ACHN (cell line): ENCODE measurements around the gene TNFSF12.
A peak's percentile ranks its signal among the peaks of the same experiment; 100 is the strongest.

Source experiments
- DNase-seq: peaks from one replicate; pipeline ENCODE4 v3.0.0-alpha.2; 2015
- in situ Hi-C: cut with HindIII; loops from 2 replicates; pipeline ENCODE4 v1.10.0; 2017; ENCODE audit warnings: low sequenced_read_pairs, low pct_ligation_motif_present, low pct_unique_long_range_greater_than_20kb

TNFSF12 gene

GRCh38 chr17:7548585-7549400 lies at the start of gene TNFSF12:
TSS of gene TNFSF12 (plus strand) at chr17:7549058. CDS start at chr17:7549154, 96 bp downstream.
- DNase-seq, result peak; percentile 58
- in situ Hi-C loops, result no loop called here

- DNase-seq, result no peak
- in situ Hi-C loops, result no loop called here
These were observed 49.7 kb upstream of the TNFSF12 start for GRCh38 chr17:7499161-7499560.

GRCh38 chr17:7501729-7502128 lies 47.1 kb upstream of the TNFSF12 start:
- no peak for DNase-seq
- in situ Hi-C loops, result no loop called here

- in situ Hi-C loops, result no loop called here
- no peak for DNase-seq
These were observed 46.5 kb upstream of the TNFSF12 start for GRCh38 chr17:7502171-7502847.

GRCh38 chr17:7502987-7503386 lies 45.9 kb upstream of the TNFSF12 start:
- in situ Hi-C loops, result no loop called here

GRCh38 chr17:7503521-7503920 lies 45.3 kb upstream of the TNFSF12 start:
- in situ Hi-C loops, result no loop called here
- DNase-seq, result no peak

More at GRCh38 chr17:7502987-7503386, 45.9 kb upstream of the TNFSF12 start:
- DNase-seq, result peak; percentile 30

GRCh38 chr17:7508145-7508544 lies 40.7 kb upstream of the TNFSF12 start:
- DNase-seq, result no peak
- in situ Hi-C loops, result no loop called here

- in situ Hi-C loops, result no loop called here
- DNase-seq, result no peak
These were observed 40.0 kb upstream of the TNFSF12 start for GRCh38 chr17:7508846-7509245.

- no peak for DNase-seq
- in situ Hi-C loops, result no loop called here
These were observed 38.9 kb upstream of the TNFSF12 start for GRCh38 chr17:7509937-7510336.

GRCh38 chr17:7511108-7511507 lies 37.8 kb upstream of the TNFSF12 start:
- in situ Hi-C loops, result no loop called here
- DNase-seq, result no peak

- no peak for DNase-seq
- in situ Hi-C loops, result no loop called here
These were observed 36.8 kb upstream of the TNFSF12 start for GRCh38 chr17:7512105-7512504.

GRCh38 chr17:7512824-7513540 lies 35.9 kb upstream of the TNFSF12 start:
- no peak for DNase-seq
- in situ Hi-C loops, result no loop called here

GRCh38 chr17:7513850-7514419 lies 34.9 kb upstream of the TNFSF12 start:
- no peak for DNase-seq
- in situ Hi-C loops, result no loop called here

- in situ Hi-C loops, result no loop called here
- DNase-seq, result no peak
These were observed 32.8 kb upstream of the TNFSF12 start for GRCh38 chr17:7515911-7516610.

GRCh38 chr17:7523033-7523432 lies 25.8 kb upstream of the TNFSF12 start:
- DNase-seq, result no peak
- in situ Hi-C loops, result no loop called here

GRCh38 chr17:7528842-7529241 lies 20.0 kb upstream of the TNFSF12 start:
- no peak for DNase-seq
- in situ Hi-C loops, result no loop called here

- in situ Hi-C loops, result no loop called here
These were observed 18.6 kb upstream of the TNFSF12 start for GRCh38 chr17:7530023-7530900.

GRCh38 chr17:7538050-7538449 lies 10.8 kb upstream of the TNFSF12 start:
- DNase-seq, result no peak
- in situ Hi-C loops, result no loop called here

More at GRCh38 chr17:7530023-7530900, 18.6 kb upstream of the TNFSF12 start:
- no peak for DNase-seq
